GM19452 (cell line): ENCODE measurements around the gene CACNB4.
"Not testable (repeated sequence)": the region's sequence is repeated elsewhere in the genome, so short reads cannot be mapped to it uniquely, and the experiment has no call there.

ENCODE experiments used
- ATAC-seq: cut with Tn5 transposase; IDR thresholded peaks from one replicate; pipeline ENCODE4 v1.9.1; 2021; ENCODE audit not compliant: unreplicated experiment

CACNB4 gene

GRCh38 chr2:151908204-151908882 lies 190.5 kb downstream of the CACNB4 start:
- no peak for ATAC-seq

GRCh38 chr2:151907286-151908203 lies 191.3 kb downstream of the CACNB4 start:
- ATAC-seq, result no peak

GRCh38 chr2:151906633-151906998 lies 192.2 kb downstream of the CACNB4 start:
- ATAC-seq, result no peak

GRCh38 chr2:151905963-151906632 lies 192.7 kb downstream of the CACNB4 start:
- ATAC-seq, result peak; percentile 70

- no peak for ATAC-seq
These were observed 194.0 kb downstream of the CACNB4 start for GRCh38 chr2:151904807-151905206.

GRCh38 chr2:151904021-151904420 lies 194.8 kb downstream of the CACNB4 start:
- no peak for ATAC-seq

- no peak for ATAC-seq
These were observed 196.0 kb downstream of the CACNB4 start for GRCh38 chr2:151902829-151903228.

- ATAC-seq, result no peak
These were observed 198.5 kb downstream of the CACNB4 start for GRCh38 chr2:151900331-151900730.

GRCh38 chr2:151899156-151899555 lies 199.7 kb downstream of the CACNB4 start:
- no peak for ATAC-seq

- ATAC-seq, result no peak
These were observed 207.2 kb downstream of the CACNB4 start for GRCh38 chr2:151891566-151892194.

GRCh38 chr2:151887164-151887563 lies 211.7 kb downstream of the CACNB4 start:
- no peak for ATAC-seq

- ATAC-seq, result no peak
These were observed 212.6 kb downstream of the CACNB4 start for GRCh38 chr2:151886241-151886640.

GRCh38 chr2:151882786-151883445 lies 215.9 kb downstream of the CACNB4 start:
- ATAC-seq, result no peak

- ATAC-seq, result no peak
These were observed 217.5 kb downstream of the CACNB4 start for GRCh38 chr2:151881342-151881741.

- no peak for ATAC-seq
These were observed 218.3 kb downstream of the CACNB4 start for GRCh38 chr2:151880586-151880985.

GRCh38 chr2:151878655-151879563 lies 219.9 kb downstream of the CACNB4 start:
- no peak for ATAC-seq

- no peak for ATAC-seq
These were observed 220.6 kb downstream of the CACNB4 start for GRCh38 chr2:151878204-151878603.

- ATAC-seq, result not testable (repeated sequence)
These were observed 223.2 kb downstream of the CACNB4 start for GRCh38 chr2:151875631-151876030.

- no peak for ATAC-seq
These were observed 226.4 kb downstream of the CACNB4 start for GRCh38 chr2:151872463-151872862.

GRCh38 chr2:151869291-151869690 lies 229.6 kb downstream of the CACNB4 start:
- ATAC-seq, result no peak
